ENCODE data around the gene EYS. TPM values are rescaled to one million over a fixed set of nuclear protein-coding genes. Genes with fewer than 3 reads are reported as not detected.

EYS gene
- total RNA-seq, 1 experiment from 2014 or later = not detected

DNA sequence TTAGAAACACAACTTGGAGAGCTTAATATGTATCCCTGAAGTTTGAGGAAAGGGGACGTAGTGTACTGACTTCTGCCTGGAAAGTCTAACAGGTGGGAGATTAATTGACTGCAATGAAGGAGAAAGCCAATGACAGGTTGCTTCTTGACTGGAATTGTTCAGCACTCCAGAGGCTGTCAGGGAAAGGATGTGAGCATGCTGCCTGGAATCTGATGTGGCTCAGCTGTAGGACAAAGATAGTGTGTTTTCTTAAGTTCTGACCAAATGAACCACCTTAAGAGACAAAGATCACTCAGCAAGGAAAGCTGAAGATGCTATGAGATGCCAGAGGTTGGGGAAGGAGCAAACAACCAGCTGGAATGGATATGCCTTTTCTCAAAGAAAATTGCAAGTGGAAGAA, 1885.6 kb downstream of the EYS start:
- CTCF ChIA-PET = no interaction called here
- H3K9me2 ChIP-seq (ENCODE audit: insufficient read depth) = no peaks in the 10 kb centered on the region

DNA sequence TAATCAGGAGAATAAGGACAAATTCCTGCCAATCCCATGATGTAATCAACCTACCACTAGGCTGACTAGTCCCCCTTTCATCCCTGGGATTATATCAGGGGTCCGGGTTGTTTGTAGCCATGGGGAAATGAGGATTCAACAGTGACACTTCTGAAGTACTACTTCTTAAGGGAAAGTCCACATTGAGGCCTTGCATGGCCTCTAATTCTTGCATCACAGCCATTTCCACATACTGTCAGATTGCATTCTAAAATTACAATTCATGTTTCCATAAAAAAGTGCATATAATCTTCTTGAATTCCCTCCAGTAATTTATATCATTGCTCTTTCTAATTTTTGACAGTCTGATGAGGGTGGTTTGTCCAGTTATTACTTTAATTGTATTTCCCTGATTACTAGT, 1887.2 kb downstream of the EYS start:
- no peak overlapping the region for H2AFZ ChIP-seq (ENCODE audit: low read depth, low read length, poor library complexity, severe bottlenecking)
- DNase-seq (ENCODE audit: low read depth, low spot score) (no peak), ATAC-seq (no peak)
- no TSS peak for BruUV-seq (replicated peaks)
- no peak overlapping the region for H3K9ac ChIP-seq (ENCODE audit: low read length)
- no peaks in the 10 kb centered on the region; the same call in 1 of the 2 replicates for H4K20me1 ChIP-seq (ENCODE audit: insufficient read depth)
- RAD21 ChIA-PET (ENCODE audit: low non-redundant PET in 1 of 2, low total read pairs in 2 of 2, uncharacterized antibody in 2 of 2, unreplicated experiment in 2 of 2) = no interaction called here
- no peak overlapping the region for H3K4me2 ChIP-seq (ENCODE audit: low read length)
- intact Hi-C loops (cut with micrococcal nuclease) = no loop called here
- H3K36me3 ChIP-seq (ENCODE audit: control insufficient read depth in 1 of 2, insufficient read depth in 2 of 2, low read length in 2 of 2) = no peaks in the 10 kb centered on the region
- H3K9me2 ChIP-seq (ENCODE audit: insufficient read depth) = no peaks in the 10 kb centered on the region
- 0 out of 2 replicates have a peak, but pooled peaks cover 3% of the 10 kb centered on the region for H3K27me3 ChIP-seq (ENCODE audit: insufficient read depth, low read length)
- CTCF ChIA-PET = no interaction called here
- H3K4me1 ChIP-seq (ENCODE audit: control insufficient read depth in 1 of 2, insufficient read depth in 2 of 2, low read length in 2 of 2) = no peaks in the 10 kb centered on the region
- H3K4me3 ChIP-seq (replicated peaks in 1 of 2; ENCODE audit: low read depth in 1 of 2, low read length in 2 of 2) = no peak overlapping the region
- POLR2A ChIA-PET = no interaction called here
- H3K9me3 ChIP-seq (ENCODE audit: control insufficient read depth in 1 of 2, insufficient read depth in 1 of 2, low read depth in 1 of 2, low read length in 2 of 2) = no peaks in the 10 kb centered on the region
- no peak overlapping the region for H3K27ac ChIP-seq (ENCODE audit: low read depth, low read length)
- no peaks in the 10 kb centered on the region for H3K79me2 ChIP-seq (ENCODE audit: insufficient read depth, low read length)
- TF ChIP-seq, protein P1, sequence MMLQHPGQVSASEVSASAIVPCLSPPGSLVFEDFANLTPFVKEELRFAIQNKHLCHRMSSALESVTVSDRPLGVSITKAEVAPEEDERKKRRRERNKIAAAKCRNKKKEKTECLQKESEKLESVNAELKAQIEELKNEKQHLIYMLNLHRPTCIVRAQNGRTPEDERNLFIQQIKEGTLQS (IDR thresholded peaks at IDR 0.05) = no peak
- TF ChIP-seq SIN3A (IDR thresholded peaks at IDR 0.05; ENCODE audit: low read depth) (no peak), FOSL1 (IDR thresholded peaks at IDR 0.05; ENCODE audit: low read depth) (no peak), EGR1 (IDR thresholded peaks at IDR 0.05; ENCODE audit: low read depth) (no peak)
- TF ChIP-seq, protein P2, sequence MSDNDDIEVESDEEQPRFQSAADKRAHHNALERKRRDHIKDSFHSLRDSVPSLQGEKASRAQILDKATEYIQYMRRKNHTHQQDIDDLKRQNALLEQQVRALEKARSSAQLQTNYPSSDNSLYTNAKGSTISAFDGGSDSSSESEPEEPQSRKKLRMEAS (IDR thresholded peaks at IDR 0.05) = no peak

More for the DNA sequence above, 1885.6 kb downstream of the EYS start:
- intact Hi-C loops (cut with micrococcal nuclease) = no loop called here
- H4K20me1 ChIP-seq (ENCODE audit: insufficient read depth) = no peaks in the 10 kb centered on the region; the same call in 1 of the 2 replicates
- POLR2A ChIA-PET = no interaction called here
- 0 out of 2 replicates have a peak, but pooled peaks cover 3% of the 10 kb centered on the region for H3K27me3 ChIP-seq (ENCODE audit: insufficient read depth, low read length)
- no peak overlapping the region for H3K9ac ChIP-seq (ENCODE audit: low read length)
- H3K36me3 ChIP-seq (ENCODE audit: control insufficient read depth in 1 of 2, insufficient read depth in 2 of 2, low read length in 2 of 2) = no peaks in the 10 kb centered on the region
- no TSS peak for BruUV-seq (replicated peaks)
- H3K4me2 ChIP-seq (ENCODE audit: low read length) = no peak overlapping the region
- H3K9me3 ChIP-seq (ENCODE audit: control insufficient read depth in 1 of 2, insufficient read depth in 1 of 2, low read depth in 1 of 2, low read length in 2 of 2) = no peaks in the 10 kb centered on the region
- DNase-seq (ENCODE audit: low read depth, low spot score) = no peak
- no peak overlapping the region for H3K4me3 ChIP-seq (replicated peaks in 1 of 2; ENCODE audit: low read depth in 1 of 2, low read length in 2 of 2)
- no peak overlapping the region for H3K27ac ChIP-seq (ENCODE audit: low read depth, low read length)
- H3K79me2 ChIP-seq (ENCODE audit: insufficient read depth, low read length) = no peaks in the 10 kb centered on the region
- RAD21 ChIA-PET (ENCODE audit: low non-redundant PET in 1 of 2, low total read pairs in 2 of 2, uncharacterized antibody in 2 of 2, unreplicated experiment in 2 of 2) = no interaction called here
- no peak for ATAC-seq
- H3K4me1 ChIP-seq (ENCODE audit: control insufficient read depth in 1 of 2, insufficient read depth in 2 of 2, low read length in 2 of 2) = no peaks in the 10 kb centered on the region
- TF ChIP-seq ZNF274 (IDR thresholded peaks at IDR 0.05; ENCODE audit: low read depth, low read length) = no peak
- TF ChIP-seq POLR2AphosphoS5 (IDR thresholded peaks at IDR 0.05; ENCODE audit: low read depth, low read length) = no peak
- TF ChIP-seq, protein P2 (IDR thresholded peaks at IDR 0.05) = no peak
- TF ChIP-seq ZFX (IDR thresholded peaks at IDR 0.05) = no peak
- TF ChIP-seq TCF7L2 (IDR thresholded peaks at IDR 0.05; ENCODE audit: borderline replicate concordance, extremely low read depth, insufficient read depth, insufficient read length) = no peak
- TF ChIP-seq RAD21 (IDR thresholded peaks at IDR 0.05; ENCODE audit: low read depth) = no peak
- TF ChIP-seq JUND (IDR thresholded peaks at IDR 0.05) = no peak
- no peak for TF ChIP-seq YY1 (IDR thresholded peaks at IDR 0.05; ENCODE audit: extremely low read depth, insufficient replicate concordance, low read depth, low read length)
- no peak for TF ChIP-seq POLR2A (IDR thresholded peaks at IDR 0.05; ENCODE audit: borderline replicate concordance, extremely low read depth, insufficient read depth, insufficient read length)
- TF ChIP-seq SP1 (IDR thresholded peaks at IDR 0.05; ENCODE audit: low read depth) = no peak
- no peak for TF ChIP-seq FOSL1 (IDR thresholded peaks at IDR 0.05; ENCODE audit: low read depth)
- H2AFZ ChIP-seq (ENCODE audit: low read depth, low read length, poor library complexity, severe bottlenecking) = no peak overlapping the region
